ENCODE results near the gene CRY2. TPM values are rescaled to one million over a fixed set of nuclear protein-coding genes. Genes with fewer than 3 reads are reported as not detected.

The CRY2 gene
- total and polyA plus RNA-seq, 2 of the 13 experiments (the other 11 are each of a cell fraction or from before 2014, with no cell fraction given) = 10.1 to 12.2 TPM

GRCh38 chr11:45917623-45918330 is 70.5 kb downstream of the CRY2 start, which contains the start of gene PEX16 (continued):
- TF ChIP-seq ZNF770 (CRISPR knock-in tag; IDR thresholded peaks at IDR 0.05) (no peak), AHR (CRISPR knock-in tag; IDR thresholded peaks at IDR 0.05) (no peak), SRSF4 (IDR thresholded peaks at IDR 0.05; ENCODE audit: low read depth, low read length, poor library complexity, severe bottlenecking) (no peak), UBTF (CRISPR knock-in tag; IDR thresholded peaks at IDR 0.05) (no peak; the same call in 1 of the 2 replicates), SIN3B (IDR thresholded peaks at IDR 0.05; ENCODE audit: low read length) (peak; percentile 51; the same call in 1 of the 2 replicates), ZNF879 (CRISPR knock-in tag; IDR thresholded peaks at IDR 0.05) (no peak), U2AF2 (IDR thresholded peaks at IDR 0.05; ENCODE audit: low read depth, low read length) (no peak), ZNF17 (CRISPR knock-in tag; IDR thresholded peaks at IDR 0.05) (no peak), KLF12 (CRISPR knock-in tag; IDR thresholded peaks at IDR 0.05; ENCODE audit: borderline replicate concordance) (no peak; the same call in 1 of the 2 replicates), HDAC1 (CRISPR knock-in tag; IDR thresholded peaks at IDR 0.05) (peak; percentile 43; the same call in 1 of the 2 replicates), GMEB2 (CRISPR knock-in tag; IDR thresholded peaks at IDR 0.05; ENCODE audit: low read depth) (no peak), HDAC6 (IDR thresholded peaks at IDR 0.05; ENCODE audit: low read depth, low read length) (no peak), ZNF790 (CRISPR knock-in tag; IDR thresholded peaks at IDR 0.05; ENCODE audit: borderline replicate concordance) (peak; percentile 49; the same call in 1 of the 2 replicates), ZNF777 (CRISPR knock-in tag; IDR thresholded peaks at IDR 0.05) (peak; percentile 10; the same call in 1 of the 2 replicates), ZBTB10 (CRISPR knock-in tag; IDR thresholded peaks at IDR 0.05; ENCODE audit: borderline replicate concordance) (no peak), ZNF512B (CRISPR knock-in tag; IDR thresholded peaks at IDR 0.05; ENCODE audit: borderline replicate concordance) (no peak), STAT5B (CRISPR knock-in tag; IDR thresholded peaks at IDR 0.05) (no peak)

Measured in HepG2 (cell line).